Fibroblast of mammary gland (primary cell): ENCODE results near the gene ZNF839.
A peak's percentile ranks its signal among the peaks of the same experiment; 100 is the strongest.

Experiments
- DNase-seq: peaks from one replicate; pipeline ENCODE4 v3.0.0-alpha.2; 2010; ENCODE audit warnings: low read depth
- H3K4me3 ChIP-seq: 2 replicates; pipeline ENCODE4 v1.5.1; 2011; ENCODE audit warnings: low read depth, mild to moderate bottlenecking, low read length, moderate library complexity; ENCODE audit not compliant: control insufficient read depth
- CTCF ChIP-seq: conservative IDR thresholded peaks from 2 replicates; pipeline ENCODE4 v1.5.1; 2011; ENCODE audit warnings: low read depth, low read length, inconsistent platforms; ENCODE audit not compliant: control insufficient read depth, insufficient read depth

ZNF839 gene

GRCh38 chr14:102279688-102280348, 39.7 kb upstream of the ZNF839 start:
- DNase-seq = peak; percentile 100
- no peak for TF ChIP-seq CTCF
- no peak overlapping the region for H3K4me3 ChIP-seq

GRCh38 chr14:102280376-102280962, 39.1 kb upstream of the ZNF839 start:
- no peak for TF ChIP-seq CTCF
- no peak overlapping the region for H3K4me3 ChIP-seq
- peak; percentile 99 for DNase-seq

GRCh38 chr14:102282751-102283465, 36.6 kb upstream of the ZNF839 start:
- no peak for TF ChIP-seq CTCF
- no peak overlapping the region for H3K4me3 ChIP-seq
- no peak for DNase-seq

- no peak overlapping the region for H3K4me3 ChIP-seq
- no peak for TF ChIP-seq CTCF
- DNase-seq = no peak
These were observed 35.9 kb upstream of the ZNF839 start for GRCh38 chr14:102283631-102284129.

- TF ChIP-seq CTCF = no peak
- no peak overlapping the region for H3K4me3 ChIP-seq
- DNase-seq = no peak
These were observed 34.4 kb upstream of the ZNF839 start for GRCh38 chr14:102285106-102285505.

GRCh38 chr14:102288139-102288538, 31.4 kb upstream of the ZNF839 start:
- no peak for DNase-seq
- H3K4me3 ChIP-seq = no peak overlapping the region
- TF ChIP-seq CTCF = no peak
